GM18499 (cell line): ENCODE results near the gene AKR1E2.

Experiments used
- ATAC-seq: cut with Tn5 transposase; IDR thresholded peaks from one replicate; pipeline ENCODE4 v1.9.1; 2021; ENCODE audit warnings: moderate number of reproducible peaks; ENCODE audit not compliant: insufficient read depth, unreplicated experiment

The AKR1E2 gene

DNA sequence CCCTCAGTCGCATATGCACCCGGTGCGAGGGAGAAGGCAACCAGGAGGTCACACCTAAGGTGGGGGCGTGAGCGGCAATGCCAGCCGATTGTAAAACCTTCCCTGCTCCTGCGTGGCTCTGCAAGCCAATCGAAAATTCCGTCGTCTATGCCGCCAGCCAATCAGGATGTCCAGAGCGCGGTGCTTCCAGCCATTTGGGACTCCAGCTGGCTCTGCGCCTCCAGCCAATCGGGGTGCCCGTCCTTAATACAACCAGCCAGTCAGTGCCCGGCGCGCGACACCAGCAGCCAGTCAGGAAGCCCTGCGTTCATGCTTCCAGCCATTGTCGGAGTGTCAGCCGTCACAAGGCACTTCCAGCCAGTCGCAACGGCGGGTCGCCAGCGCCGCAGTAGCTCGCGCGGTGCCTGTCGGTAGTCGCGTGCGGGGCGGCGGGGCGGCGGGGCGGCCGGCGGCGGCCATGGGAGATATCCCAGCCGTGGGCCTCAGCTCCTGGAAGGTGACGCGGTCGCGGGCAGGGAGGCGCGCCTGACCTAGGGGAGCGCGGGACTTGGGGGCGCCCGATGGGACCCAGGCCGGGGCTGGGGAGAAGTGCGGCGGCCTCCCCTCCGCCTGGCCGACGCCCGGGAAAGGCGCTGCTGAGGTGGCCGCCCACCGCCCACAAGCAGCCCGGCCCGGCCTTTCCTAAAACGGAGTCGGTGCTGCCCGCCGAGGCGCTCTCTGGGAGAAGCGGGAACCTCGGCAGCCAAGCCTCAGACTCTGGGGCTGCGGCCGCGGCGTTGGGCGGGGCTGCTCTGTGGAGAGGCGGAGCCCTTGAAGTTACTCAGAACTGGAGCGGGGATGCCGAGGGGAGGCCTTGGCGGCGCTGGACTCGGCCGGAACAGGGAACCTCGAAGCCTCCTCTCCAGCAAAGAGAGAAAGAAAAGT is at the start of gene AKR1E2:
Gene AKR1E2, plus strand, starts transcription at position 340 of the 924 bp plus-strand sequence. Its CDS starts 118 bp downstream, at position 458.
- peak; percentile 81 for ATAC-seq

DNA sequence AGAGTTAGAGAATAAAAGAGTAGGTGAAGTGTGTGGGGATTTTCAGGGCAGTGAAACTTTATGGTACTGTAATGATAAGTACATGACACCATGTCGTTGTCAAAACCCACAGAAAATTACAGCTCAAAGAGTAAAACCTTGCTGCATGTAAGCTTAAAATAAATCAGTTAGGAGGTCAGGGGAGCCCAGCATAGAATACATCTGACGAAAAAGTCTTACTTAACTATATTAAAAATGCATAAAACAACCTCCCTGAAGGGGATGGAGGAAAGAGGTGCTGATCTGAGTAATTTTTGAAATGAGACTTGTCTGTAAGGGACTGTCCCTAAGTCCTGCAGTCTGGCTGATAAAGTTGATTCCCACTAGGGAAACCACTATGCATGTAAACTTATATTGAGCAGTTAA is 49.8 kb upstream of the AKR1E2 start:
- ATAC-seq = no peak

DNA sequence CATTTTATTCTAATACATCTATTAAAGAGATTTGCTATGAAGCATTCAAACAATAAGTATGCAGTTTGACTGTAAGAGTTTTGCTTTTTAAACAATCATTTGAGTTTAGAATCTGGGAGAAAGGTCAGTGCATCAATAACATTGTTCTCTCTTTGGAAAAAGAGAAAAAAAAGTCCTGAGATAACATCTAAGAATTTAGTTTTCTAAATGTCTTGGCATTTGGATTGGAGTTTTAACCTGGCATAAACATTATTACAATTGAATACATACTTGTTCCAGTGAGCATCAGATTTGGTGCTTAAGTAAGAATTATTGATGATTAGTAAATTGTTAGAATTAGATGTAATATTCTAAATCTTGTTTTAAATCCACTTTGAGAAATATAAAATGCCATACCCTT is 47.2 kb upstream of the AKR1E2 start:
- ATAC-seq = no peak

DNA sequence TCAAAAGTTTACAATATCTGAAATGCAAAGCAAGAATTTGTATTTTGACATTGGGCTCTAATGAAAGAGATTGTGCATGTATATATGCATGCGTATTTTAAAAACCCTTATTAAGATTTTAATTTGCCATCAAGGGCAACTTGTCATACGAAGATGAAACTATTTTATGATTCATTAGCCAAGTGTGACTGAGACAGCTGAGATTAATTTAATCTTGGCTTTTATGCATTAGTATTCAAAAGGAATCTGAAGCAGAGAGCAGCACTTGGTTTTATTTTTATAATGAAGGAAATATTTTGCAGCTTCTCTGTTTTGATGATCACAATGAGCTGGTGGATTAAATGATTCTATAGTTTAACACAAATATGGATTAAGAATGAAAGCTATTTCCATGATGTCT is 45.9 kb upstream of the AKR1E2 start:
- ATAC-seq = no peak

DNA sequence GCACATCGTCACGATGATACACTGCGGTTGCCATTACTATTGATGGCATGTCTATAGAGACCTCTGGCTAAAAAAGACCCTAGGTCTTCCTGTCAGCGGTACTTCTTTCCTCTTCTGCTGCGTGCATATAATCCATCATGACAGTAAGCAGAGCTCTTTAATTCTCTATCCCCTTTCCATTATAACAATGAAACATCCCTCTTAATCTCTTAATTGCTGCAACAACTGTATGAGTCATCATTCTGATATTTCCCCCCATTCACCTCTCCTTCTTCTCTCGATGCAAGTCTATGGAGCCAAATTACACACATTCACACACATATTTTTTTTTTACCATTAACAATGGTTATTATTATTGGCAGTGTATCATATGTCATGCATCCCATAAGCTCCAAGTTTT is 45.2 kb upstream of the AKR1E2 start:
- ATAC-seq = no peak

DNA sequence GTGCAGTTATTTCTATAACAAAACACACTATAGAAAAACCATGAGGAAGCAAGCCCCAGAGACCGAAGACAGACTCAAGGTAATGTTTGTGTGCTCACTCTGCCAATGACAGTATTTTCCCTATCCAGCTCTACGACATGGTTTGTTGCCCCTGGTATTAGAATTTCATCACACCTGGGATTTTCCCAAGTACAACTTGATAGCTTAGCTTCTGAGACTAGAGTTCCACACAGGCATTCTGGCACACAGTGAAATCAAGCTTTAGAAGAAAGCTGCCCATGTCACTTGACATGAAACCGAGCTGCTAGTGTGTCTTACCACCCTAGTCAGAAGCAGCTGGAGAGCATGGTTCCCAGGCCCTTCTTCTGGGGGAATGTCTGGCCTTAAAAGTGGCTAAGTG is 44.1 kb upstream of the AKR1E2 start:
- ATAC-seq = no peak

DNA sequence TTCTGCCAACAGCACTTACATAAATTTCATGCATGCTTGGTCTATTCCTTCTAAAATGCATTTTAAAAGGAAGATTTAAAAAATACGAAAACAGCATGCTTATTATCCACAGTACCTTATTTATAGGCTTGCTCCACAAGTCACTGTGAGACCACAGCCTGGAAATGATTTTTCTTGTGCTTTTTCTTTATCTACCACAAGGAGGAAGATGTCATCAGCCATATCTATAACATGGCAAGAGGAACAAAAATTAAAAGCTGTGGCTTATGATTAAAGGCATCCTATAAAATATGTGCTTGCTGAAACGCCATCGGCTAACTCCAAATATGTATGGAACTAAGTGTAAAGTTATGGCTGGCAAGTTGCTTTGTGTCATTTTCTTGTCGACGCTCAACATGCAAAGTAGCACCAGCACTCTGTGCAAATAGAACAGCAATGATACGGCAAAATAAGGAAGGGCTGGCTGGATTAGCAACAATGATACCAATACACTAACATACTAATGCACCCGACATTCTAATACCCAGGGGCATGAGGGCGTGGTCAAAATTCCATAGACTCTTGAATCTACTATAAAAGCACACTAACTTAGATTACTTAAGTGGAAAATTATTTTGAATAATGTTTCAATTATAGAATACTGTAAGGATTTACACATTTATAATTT is 41.2 kb upstream of the AKR1E2 start:
- ATAC-seq = no peak

DNA sequence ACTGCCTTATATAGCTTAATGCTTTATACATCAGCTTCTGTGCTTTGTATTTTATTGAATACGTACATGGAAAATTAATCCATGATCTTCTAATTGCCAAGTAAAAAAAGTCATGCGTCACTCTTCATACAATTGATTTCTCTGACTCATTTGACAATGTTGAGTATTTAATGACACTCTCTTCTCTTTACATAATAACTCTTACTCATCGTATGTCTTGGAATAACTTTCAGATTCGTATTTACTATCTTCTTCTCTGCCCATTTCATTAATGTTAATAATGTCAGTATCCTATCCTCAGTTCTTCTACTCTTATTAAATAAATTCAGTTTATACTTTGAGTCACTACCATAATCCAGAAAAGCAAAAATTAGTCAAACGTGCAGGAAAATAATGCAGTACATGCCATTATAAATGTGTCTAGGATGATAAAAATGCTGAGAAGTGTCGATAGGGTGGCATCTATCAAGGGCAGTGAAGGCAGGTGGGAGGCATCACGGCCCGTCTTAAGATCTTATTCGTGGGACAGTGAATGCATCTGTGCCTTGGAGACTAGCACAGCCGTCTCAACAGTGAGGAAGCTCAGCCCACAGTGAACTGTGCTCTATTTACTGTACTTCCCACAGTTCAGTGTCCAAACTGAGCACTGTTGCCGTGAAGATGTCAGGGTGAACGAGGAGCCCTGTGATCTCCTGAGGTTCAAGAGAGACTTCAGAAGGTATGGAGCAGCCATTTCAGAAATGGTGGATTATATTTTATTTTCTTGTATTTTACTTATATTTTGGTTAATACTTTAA is 39.8 kb upstream of the AKR1E2 start:
- no peak for ATAC-seq

DNA sequence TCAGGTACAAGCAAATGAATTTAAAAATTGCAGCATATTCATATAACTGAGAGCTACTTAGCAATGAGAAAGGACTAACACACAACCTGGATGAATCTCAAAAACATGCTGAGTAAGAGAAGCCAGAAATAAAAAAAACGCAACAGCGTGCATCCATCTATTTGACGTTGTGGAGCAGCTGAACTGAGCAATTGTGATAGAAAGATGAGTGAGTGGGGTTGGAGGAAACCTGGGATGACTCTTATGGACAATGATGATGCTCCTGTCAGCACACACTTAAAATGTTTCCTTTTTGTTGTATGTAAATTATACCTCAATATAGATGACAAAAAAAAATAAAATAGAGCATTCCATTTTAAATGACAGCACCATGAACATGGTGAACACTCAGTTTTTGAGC is 36.0 kb upstream of the AKR1E2 start:
- ATAC-seq = no peak

DNA sequence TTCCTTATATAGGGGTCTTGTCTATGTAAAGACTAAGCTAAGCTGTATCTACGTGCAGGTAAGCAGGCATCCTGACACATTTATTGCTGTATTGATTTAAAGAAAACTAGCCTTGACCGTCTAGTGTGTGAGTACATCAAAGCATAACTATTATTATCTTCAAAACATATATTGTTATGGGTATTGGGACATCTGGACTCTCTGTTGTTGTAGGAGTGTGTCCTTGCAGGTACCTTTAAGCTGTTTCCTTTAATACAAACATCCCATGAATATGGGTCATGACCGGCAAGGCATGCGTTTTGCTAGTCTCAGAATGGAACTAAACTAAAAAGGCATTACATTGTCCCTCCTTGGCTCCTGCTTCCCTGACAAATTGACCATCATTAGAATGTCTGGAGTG is 35.1 kb upstream of the AKR1E2 start:
- ATAC-seq = no peak

DNA sequence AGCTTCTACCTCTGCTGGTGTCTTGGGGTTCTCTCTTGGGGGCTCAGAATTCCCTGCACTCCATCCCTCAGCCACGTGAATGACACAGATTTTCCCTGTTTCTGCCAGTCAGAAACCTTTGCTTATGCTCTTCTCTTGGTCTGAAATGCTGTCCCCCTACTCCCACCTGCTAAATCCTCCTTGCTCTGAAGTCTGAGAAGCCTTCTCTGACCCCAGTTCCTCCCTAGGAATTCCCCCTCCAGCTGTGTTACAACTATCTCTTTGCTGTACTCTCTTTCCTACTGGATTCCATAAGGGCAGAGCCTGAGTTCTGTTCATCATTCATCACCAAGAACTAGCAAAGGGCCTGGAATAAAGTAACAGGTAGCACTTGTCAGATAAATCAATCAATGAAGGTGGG is 33.6 kb upstream of the AKR1E2 start:
- no peak for ATAC-seq

DNA sequence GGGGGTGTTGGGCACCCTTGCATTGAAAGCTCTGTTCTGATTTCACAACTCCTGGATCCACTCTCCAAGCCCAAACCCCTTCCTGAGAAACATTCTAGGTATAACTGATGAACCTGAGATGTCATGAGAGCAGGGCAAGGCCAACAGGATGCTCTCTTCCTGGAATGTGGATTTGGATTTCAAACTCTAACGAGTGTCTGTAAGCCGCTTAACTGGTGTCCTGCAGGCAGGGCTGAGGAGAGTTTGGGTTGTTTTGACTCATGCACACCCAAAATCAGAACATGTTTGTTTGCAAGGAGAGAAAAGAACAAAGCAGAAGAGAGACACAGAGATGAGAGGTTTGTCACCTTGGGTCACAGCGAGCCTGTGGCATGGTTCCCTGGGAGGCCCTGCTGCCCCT is 24.6 kb upstream of the AKR1E2 start:
- ATAC-seq = no peak

DNA sequence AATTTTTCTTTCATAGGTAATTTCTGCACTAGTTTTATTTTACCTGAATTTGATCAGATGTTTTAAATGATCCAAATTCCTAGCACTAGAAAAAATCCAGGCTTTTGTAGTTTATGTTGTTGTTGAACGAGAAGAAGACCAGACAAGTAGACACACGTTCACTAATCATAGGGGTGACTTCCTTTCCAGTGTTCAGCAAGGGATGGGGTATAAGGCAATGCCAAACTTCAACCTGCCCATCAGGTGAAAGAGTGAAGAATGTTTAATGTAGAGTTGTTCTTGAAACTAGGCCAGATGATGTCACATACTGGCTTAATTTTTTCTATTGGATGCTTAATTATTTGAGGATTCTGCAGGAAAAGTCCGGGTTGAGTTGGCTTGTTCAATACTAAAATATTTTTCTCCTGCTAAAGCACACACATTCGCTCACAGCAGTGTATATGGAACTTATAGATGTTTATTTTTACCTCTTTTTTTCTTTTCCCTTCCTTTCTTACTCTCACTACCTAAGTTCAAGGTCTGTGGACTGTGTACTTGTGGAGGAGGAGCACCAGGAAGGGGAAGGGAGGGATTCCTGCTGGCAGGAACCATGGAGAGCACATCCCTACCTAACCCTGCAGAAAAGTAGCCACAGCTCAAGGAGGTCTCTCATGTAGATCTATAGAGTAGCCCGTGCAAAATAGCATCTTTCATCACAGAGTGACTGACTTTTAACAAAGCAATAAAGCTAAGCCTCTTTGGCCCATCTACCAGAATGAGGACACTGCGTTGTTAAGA is 23.1 kb upstream of the AKR1E2 start:
- no peak for ATAC-seq

DNA sequence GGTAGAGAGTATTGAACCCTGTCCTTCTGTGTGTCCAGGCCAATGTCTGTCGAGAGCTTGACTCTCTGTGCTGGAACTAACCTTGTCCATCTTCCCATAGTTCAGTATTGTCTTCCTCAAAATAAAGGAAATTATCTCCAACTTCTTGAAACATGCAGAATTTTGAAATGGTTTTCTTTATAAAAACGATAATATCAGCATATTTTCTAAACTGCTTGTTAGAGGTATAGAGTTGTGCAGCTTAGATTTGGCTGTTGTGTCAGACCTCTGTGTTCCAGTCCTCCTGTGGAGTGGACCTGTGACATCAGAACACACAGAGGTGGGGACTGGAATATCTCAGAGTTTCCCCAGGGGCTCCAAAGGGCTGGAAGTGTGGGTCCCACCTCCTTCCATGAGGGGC is 22.2 kb upstream of the AKR1E2 start:
- no peak for ATAC-seq

DNA sequence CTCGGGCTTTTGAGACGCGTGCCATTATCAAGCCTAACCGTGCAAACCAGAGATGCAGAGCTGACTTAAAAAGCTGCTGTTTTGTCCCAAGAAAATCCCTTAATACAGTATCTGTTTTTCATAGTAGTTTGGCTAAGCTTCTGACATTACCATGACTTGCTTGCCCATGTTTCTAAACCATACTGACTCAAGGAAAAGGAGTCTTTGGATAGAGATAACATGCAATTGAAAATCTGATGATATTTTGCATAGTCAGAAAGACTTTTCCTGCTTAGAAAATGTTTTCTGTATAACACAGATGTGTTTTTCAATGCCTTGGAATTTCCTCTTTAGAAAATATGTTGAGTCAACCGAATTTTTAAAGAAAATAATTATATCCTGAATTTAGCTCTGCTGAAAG is 21.5 kb upstream of the AKR1E2 start:
- no peak for ATAC-seq

DNA sequence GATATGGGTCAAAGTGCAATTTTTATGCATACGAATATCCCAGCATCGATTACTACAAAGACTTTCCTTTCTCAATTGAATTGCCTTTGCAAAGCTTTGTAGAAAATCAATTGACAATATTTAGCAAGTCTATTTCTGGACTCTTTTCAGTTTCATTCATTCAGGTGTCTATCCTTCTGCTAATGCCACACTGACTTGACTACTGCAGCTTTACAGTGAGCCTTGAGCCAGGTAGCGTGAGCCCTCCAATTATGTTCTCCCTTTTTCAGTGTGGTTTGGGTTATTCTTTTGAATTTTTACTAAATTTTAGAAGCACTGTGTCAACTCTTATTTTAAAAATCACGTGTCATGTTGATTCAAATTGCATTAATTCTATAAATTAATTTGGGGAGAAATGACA is 19.5 kb upstream of the AKR1E2 start:
- ATAC-seq = no peak

DNA sequence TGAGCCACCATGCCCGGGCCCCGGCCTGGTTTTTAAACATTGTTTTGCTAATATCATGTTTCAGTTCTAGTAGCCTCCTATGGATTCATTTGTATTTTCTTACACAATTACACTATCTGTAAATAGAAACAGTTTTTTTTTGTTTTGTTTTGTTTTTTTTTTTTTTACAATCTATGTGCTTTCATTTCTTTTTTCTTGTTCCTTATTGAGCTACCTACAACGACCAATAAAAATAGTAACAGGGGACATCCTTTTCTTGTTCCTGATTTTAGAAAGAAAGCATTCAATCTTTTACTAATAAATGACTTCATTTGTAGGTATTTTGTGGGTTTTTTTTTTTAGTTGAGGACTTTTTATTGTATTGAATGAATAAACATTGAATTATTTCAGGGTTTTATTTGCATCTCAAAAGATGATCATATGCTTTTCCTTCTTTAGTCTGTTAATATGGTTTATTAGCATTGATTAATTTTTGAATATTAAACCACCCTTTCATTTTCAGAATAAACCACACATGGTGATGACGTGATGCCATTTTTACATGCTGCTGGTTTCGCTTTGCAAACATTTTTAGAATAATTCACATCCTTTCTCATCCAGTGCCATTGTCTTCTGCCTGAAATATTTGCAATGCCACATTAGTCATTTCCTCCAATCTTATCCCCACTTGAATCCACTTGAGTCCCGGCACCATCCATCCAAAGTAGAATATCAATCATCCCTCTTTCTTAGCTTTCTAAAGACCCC is 18.1 kb upstream of the AKR1E2 start:
- peak; percentile 51 for ATAC-seq

DNA sequence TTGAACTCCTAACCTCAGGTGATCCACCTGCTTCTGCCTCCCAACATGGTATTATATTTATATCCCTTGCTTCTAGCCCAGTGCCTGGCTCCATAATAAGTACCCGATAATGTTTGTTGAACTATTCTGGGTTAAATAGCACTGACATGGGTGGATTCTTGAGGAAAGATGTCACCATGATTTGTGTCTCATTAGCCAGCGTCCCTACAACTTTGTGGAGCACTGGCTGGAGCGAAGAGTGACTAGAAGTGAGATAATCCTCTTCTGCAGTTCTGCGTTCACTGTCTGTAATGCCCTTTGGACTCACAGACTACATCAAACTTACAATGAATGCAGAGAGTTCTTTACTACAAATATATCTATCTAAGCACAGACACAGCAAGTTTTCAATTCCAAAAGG is 16.9 kb upstream of the AKR1E2 start:
- ATAC-seq = no peak

DNA sequence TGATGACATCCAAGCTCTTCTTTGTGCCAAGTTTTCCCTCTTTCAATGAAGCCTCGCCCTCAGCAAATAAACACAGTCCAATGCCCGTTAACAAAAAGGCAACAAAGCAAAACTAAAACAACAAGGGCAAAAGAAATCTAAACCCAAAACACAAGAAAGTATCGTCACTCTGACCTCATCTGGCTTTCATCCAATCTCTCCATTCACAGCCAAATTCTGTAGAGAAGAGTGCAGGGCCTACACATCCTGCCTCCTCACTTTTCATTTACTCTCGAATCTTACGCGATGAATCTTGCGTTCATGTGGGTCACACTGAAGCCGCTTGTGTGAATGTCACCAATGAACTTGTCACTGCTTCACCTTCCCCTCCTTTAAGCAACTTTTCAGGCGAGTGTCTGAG is 15.9 kb upstream of the AKR1E2 start:
- no peak for ATAC-seq

DNA sequence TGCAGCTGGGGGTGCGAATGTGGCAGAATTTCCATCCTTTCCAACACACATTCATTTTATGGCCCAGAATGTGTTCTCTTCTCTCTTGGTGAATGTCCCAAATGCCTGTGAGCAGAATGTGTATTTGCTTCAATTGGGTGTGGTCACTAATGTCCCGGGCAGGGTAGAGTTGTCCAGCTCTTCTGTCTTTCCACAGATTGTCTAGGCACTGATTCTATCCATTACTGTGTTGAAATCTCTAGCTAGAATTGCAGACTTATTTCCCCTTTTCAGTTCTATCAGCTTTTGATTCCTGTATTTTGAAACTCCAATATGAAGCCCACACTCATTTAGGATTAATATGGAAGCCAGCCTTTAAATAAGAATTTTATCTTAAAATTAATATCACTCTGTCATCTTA is 14.0 kb upstream of the AKR1E2 start:
- no peak for ATAC-seq
